Measurements from ENCODE around the gene RIT2. TPM values are rescaled to one million over a fixed set of nuclear protein-coding genes. Genes with fewer than 3 reads are reported as not detected.

The RIT2 gene
- total RNA-seq, 2 donors from 2014 or later, result not detected

DNA sequence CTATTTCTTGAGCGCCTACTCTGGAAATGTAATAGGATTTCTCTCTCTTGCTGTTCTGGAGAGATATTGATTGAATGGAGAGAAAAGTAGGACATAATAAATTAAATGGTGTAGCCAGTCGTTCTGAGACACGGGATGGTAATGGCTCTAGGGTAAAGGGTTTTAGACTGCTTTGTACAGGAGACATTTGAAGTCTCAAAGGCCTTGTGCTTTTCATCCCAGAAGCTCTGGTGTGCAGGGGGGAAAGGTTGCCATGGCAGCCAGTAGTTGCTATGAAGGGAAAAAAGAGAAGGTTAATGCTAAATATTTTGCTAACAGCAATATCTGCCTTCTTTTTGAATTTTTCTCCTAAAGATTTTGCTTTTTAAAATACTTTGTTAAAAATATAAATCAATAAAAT, 359.3 kb downstream of the RIT2 start:
- Histone ChIP-seq H3K27me3 (no peaks in the 10 kb centered on the region), H3K9me3 (no peaks in the 10 kb centered on the region), H3K4me3 (no peak overlapping the region), H3K36me3 (no peaks in the 10 kb centered on the region), H3K27ac (no peak overlapping the region), H3K4me1 (no peaks in the 10 kb centered on the region)
- no peak for DNase-seq (ENCODE audit: low spot score)
- TF ChIP-seq, protein P1, sequence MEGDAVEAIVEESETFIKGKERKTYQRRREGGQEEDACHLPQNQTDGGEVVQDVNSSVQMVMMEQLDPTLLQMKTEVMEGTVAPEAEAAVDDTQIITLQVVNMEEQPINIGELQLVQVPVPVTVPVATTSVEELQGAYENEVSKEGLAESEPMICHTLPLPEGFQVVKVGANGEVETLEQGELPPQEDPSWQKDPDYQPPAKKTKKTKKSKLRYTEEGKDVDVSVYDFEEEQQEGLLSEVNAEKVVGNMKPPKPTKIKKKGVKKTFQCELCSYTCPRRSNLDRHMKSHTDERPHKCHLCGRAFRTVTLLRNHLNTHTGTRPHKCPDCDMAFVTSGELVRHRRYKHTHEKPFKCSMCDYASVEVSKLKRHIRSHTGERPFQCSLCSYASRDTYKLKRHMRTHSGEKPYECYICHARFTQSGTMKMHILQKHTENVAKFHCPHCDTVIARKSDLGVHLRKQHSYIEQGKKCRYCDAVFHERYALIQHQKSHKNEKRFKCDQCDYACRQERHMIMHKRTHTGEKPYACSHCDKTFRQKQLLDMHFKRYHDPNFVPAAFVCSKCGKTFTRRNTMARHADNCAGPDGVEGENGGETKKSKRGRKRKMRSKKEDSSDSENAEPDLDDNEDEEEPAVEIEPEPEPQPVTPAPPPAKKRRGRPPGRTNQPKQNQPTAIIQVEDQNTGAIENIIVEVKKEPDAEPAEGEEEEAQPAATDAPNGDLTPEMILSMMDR (IDR thresholded peaks at IDR 0.05), result no peak

DNA sequence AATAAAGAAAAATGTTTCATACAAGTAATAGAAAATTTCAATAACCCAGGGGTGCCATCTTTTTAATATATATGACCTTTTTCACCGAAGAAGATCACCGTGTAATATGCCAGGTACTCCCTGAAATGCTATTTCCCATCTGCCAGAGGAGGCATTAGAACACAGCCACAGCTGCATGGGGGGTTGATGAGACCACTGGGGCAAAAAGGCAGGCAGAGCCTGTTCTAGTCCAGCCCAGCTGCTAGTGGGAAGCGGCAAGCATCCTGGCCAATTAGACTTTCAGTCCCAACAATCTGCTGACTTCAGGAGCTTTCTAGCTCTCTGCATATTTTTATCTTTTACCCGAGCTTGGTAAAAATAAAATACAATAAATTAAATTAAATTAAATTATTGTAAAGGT, 362.6 kb downstream of the RIT2 start:
- H3K27ac ChIP-seq, result no peak overlapping the region

DNA sequence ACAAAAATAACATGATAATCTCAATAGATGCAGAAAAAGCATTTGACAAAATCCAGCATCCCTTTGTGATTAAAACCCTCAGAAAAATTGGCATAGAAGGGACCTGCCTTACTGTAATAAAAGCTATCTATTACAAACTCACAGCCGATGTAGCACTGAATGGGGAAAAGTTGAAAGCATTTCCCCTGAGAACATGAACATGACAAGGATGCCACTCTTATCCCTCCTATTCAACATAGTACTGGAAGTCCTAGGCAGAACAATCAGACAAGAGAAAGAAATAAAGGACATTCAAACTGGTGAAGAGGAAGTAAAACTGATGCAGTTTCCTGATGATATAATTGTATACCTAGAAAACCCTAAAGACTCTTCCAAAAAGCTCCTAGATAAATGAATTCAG, 368.7 kb downstream of the RIT2 start:
- TF ChIP-seq, protein P1 (IDR thresholded peaks at IDR 0.05), result no peak
- no peak for DNase-seq (ENCODE audit: low spot score)
- Histone ChIP-seq H3K4me1 (no peaks in the 10 kb centered on the region), H3K27me3 (no peaks in the 10 kb centered on the region), H3K4me3 (no peak overlapping the region), H3K36me3 (no peaks in the 10 kb centered on the region), H3K27ac (no peak overlapping the region), H3K9me3 (no peaks in the 10 kb centered on the region)

More for the DNA sequence above, 362.6 kb downstream of the RIT2 start:
- TF ChIP-seq, protein P1 (IDR thresholded peaks at IDR 0.05), result no peak
- no peak for DNase-seq (ENCODE audit: low spot score)
- H3K27me3 ChIP-seq, result no peaks in the 10 kb centered on the region
- H3K4me3 ChIP-seq, result no peak overlapping the region
- H3K4me1 ChIP-seq, result no peaks in the 10 kb centered on the region
- no peaks in the 10 kb centered on the region for H3K9me3 ChIP-seq
- no peaks in the 10 kb centered on the region for H3K36me3 ChIP-seq

DNA sequence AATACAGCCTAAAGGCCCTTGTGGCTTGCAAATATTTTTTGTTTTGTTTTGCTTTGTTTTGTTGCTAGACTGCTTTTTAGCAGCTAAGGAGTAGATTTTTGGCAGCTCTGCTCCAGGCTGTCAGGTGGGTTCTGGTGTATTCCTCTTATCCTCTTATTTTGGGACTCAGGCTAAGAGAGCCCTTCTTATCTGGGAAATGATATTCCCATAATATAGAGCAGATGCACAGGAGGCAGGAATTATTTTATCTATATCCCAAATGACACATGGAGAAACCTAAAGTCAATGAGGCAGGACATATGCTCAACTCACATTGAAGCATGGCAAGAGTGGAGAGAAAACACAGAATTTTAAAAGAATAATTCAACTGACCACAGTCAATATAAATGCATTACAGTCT, 369.6 kb downstream of the RIT2 start:
- H3K36me3 ChIP-seq, result no peaks in the 10 kb centered on the region
- no peaks in the 10 kb centered on the region for H3K4me1 ChIP-seq
- no peaks in the 10 kb centered on the region for H3K9me3 ChIP-seq
- TF ChIP-seq, protein P1 (IDR thresholded peaks at IDR 0.05), result no peak
- H3K27me3 ChIP-seq, result no peaks in the 10 kb centered on the region
- no peak for DNase-seq (ENCODE audit: low spot score)
- H3K4me3 ChIP-seq, result no peak overlapping the region
- H3K27ac ChIP-seq, result no peak overlapping the region

DNA sequence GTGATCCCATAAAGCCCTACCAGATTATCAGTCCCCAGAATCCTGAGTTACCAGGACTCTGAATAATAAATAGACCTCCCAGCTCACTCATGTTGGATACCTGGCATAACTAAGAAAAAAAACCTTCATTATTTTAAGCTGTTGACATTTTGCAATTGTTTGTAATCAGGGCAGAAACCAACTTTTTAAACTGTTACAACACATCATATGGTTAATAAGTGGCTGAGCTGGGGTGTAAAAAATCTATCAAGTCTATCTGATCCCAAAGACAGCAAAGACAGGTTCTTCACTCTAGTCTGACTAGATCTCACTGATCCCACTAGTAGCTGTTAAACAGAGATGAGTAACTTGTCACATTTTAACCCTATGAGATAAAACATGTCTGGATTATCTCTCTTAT, 370.3 kb downstream of the RIT2 start:
- Histone ChIP-seq H3K27me3 (no peaks in the 10 kb centered on the region), H3K36me3 (no peaks in the 10 kb centered on the region), H3K27ac (no peak overlapping the region), H3K4me1 (no peaks in the 10 kb centered on the region), H3K4me3 (no peak overlapping the region), H3K9me3 (no peaks in the 10 kb centered on the region)
- TF ChIP-seq, protein P1 (IDR thresholded peaks at IDR 0.05), result no peak
- no peak for DNase-seq (ENCODE audit: low spot score)

DNA sequence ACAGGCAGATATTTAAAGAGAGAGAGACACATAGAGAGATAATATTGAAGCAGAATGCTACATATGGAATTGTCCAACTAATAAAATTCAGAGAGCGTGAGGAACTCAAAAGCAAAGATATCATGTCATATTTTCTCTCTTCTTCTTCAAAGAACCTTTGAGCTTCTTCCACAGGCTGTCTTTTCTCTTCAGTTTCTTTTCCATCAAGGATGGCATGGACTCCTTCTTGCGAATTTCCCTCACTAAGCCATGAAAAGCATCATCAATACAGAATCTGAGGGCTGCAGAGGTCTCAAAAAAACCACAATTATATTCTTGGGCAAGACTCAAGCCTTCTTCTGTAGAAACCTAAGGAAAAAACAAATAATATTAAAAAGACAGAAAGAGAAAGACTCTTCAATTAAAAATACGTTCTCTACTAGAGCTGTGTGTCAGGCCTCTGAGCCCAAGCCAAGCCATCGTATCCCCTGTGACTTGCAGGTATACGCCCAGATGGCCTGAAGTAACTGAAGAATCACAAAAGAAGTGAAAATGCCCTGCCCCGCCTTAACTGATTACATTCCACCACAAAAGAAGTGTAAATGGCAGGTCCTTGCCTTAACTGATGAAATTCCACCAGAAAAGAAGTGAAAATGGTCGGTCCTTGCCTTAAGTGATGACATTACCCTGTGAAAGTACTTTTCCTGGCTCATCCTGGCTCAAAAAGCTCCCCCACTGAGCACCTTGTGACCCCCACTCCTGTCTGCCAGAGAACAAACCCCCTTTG, 371.9 kb downstream of the RIT2 start:
- Histone ChIP-seq H3K4me1 (no peaks in the 10 kb centered on the region), H3K36me3 (no peaks in the 10 kb centered on the region), H3K27me3 (no peaks in the 10 kb centered on the region), H3K27ac (no peak overlapping the region), H3K9me3 (no peaks in the 10 kb centered on the region), H3K4me3 (no peak overlapping the region)
- TF ChIP-seq, protein P1 (IDR thresholded peaks at IDR 0.05), result no peak
- DNase-seq (ENCODE audit: low spot score), result no peak
